ENCODE data around the gene CHKA. TPM values are rescaled to one million over a fixed set of nuclear protein-coding genes. Genes with fewer than 3 reads are reported as not detected.

The CHKA gene
- total RNA-seq, 4 donors from 2014 or later, result 27.7 to 72.5 (median 33.3) TPM

DNA sequence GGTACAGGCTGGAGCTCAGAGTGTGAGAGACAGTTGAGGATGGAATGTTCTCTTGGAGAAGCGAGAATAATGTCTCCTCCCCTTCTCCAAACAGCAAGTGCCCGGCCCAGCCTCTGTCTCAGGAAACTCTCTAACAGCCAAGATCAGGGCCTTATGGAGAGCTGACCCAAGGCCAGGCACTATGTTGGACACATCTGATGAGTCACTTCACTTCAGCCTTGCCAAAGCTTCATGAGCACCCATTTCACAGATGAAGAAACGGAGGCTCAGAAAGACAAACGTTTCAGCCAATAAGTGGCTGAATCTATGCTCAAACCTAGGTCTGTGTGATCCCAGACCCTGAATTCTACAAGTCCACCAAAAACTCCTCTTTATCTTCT is 22.1 kb upstream of the CHKA start:
- TF ChIP-seq CTCF (IDR thresholded peaks at IDR 0.05), result no peak
- DNase-seq (ENCODE audit: low spot score), result no peak
- ATAC-seq (ENCODE audit: low FRiP score), result no peak

GRCh38 chr11:68142441-68143309 is 21.5 kb upstream of the CHKA start:
- DNase-seq (ENCODE audit: low spot score), result no peak
- no peak for ATAC-seq (ENCODE audit: low FRiP score)
- TF ChIP-seq CTCF (IDR thresholded peaks at IDR 0.05), result no peak

- DNase-seq (ENCODE audit: low spot score) (no peak), ATAC-seq (ENCODE audit: low FRiP score) (no peak)
- no peak for TF ChIP-seq CTCF (IDR thresholded peaks at IDR 0.05)
Observed at GRCh38 chr11:68142028-68142412, 20.8 kb upstream of the CHKA start.

- no peak for DNase-seq (ENCODE audit: low spot score)
- ATAC-seq (ENCODE audit: low FRiP score), result no peak
- TF ChIP-seq CTCF (IDR thresholded peaks at IDR 0.05), result no peak
Observed at GRCh38 chr11:68141246-68142027, 20.2 kb upstream of the CHKA start.

DNA sequence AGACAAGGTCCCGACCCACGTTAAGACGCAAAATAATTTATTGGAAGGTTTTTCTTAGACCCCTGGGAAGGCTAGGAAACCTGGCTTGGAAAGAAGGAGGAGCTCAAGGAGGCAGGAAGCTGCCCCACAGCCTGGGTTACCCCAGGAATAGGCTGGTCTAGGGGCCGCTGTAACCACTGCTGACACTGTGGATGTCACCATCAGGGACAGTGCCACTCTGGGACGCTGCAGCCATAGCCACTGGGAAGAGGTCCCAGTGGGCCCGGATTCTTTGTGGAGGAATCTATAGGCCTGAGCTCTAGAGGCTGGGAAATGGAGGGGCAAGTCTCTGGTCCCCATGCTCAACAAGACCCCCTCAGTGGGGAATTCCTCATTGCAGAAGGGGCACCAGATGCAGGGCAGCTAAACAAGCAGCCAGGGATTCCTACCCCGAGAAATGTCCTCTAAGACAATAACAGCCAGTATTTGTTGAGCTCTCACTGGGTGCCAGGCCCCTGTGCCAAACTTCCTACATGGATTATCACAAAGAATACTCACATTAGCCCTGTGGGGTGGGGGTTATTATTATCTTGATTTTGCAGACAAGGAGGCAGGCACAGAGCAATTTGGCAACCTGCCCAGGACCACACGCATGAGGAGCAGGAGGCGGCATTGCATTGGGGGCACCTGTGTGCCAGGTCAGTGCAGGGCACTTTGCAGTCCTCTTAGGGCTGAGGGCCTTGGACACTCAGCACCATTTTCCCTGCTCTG is 19.5 kb upstream of the CHKA start:
- no peak for DNase-seq (ENCODE audit: low spot score)
- ATAC-seq (ENCODE audit: low FRiP score), result no peak
- TF ChIP-seq CTCF (IDR thresholded peaks at IDR 0.05), result no peak

DNA sequence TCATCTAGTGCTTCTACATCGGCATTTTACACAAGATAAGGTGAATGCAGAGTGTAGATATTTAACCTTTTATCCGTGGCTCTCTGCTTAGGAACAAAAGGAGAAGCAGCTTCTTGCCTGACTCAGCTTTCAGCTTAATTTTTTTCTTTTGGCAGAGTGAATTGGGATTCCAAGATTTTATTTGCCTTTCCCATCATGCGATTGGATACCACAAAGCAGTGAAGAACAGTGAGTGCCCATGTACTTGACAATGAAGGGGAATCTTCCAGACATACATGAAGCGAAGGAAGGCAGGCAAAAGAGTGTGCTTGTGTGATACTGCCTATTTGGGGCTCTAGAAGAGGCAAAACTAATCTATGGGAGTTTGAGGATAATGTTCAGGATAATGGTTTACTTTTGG is 17.0 kb upstream of the CHKA start:
- ATAC-seq (ENCODE audit: low FRiP score), result no peak
- DNase-seq (ENCODE audit: low spot score), result no peak
- no peak for TF ChIP-seq CTCF (IDR thresholded peaks at IDR 0.05)
